Tibial artery (tissue), 4 donors: ENCODE data around the gene DHX58.

ENCODE experiments used
- DNase-seq, 2 donors: peaks; one replicate each; pipeline ENCODE4 v3.0.0-alpha.2; 2019
- H3K27ac ChIP-seq, 2 donors: fragments of 200-600 bp; sonication (generic) in 1 of 2; 1 replicate in 1 of 2; 2 replicates in 1 of 2; pipeline ENCODE4 v1.5.1; 2018 to 2019; ENCODE audit warnings: mild to moderate bottlenecking in 1 of 2
- H3K27me3 ChIP-seq, 2 donors: fragments of 200-600 bp; sonication (generic) in 1 of 2; one replicate each; pipeline versions ENCODE4 v1.5.1 to v1.6.0; 2016 to 2019
- H3K36me3 ChIP-seq, 3 donors: fragments of 200-600 bp; sonication (generic) in 2 of 3; one replicate each; pipeline ENCODE4 v1.5.1; 2016 to 2019; ENCODE audit warnings: mild to moderate bottlenecking in 2 of 3
- H3K4me1 ChIP-seq, 4 donors: fragments of 200-600 bp; sonication (generic) in 2 of 4; 1 replicate in 3 of 4; 2 replicates in 1 of 4; pipeline ENCODE4 v1.5.1; 2016 to 2019
- H3K4me3 ChIP-seq, 2 donors: fragments of 200-600 bp; sonication (generic) in 1 of 2; 1 replicate in 1 of 2; 2 replicates in 1 of 2; pipeline ENCODE4 v1.5.1; 2018 to 2019; ENCODE audit warnings: mild to moderate bottlenecking in 2 of 2
- H3K9me3 ChIP-seq, 3 donors: fragments of 200-600 bp; sonication (generic) in 1 of 3; one replicate each; pipeline ENCODE4 v1.5.1; 2016 to 2019
- CTCF ChIP-seq, 2 experiments: fragments of 200-600 bp in 1 of 2; fragments of 450-650 bp in 1 of 2; IDR thresholded peaks; one replicate each; pipeline ENCODE4 v1.5.1; 2017 to 2019; ENCODE audit warnings: antibody characterized with exemption in 2 of 2, mild to moderate bottlenecking in 1 of 2, moderate library complexity in 1 of 2
- intact Hi-C: fragments of 100-400 bp; cut with DNase I; formaldehyde crosslinking; loops from one replicate; pipeline ENCODE4 v1.15.0; 2023; ENCODE audit warnings: low total_unique reads

DHX58 gene

GRCh38 chr17:42062681-42063080 lies 49.8 kb downstream of the DHX58 start:
- no peaks in the 10 kb centered on the region for H3K36me3 ChIP-seq
- peaks cover 0 to 31% of the 10 kb centered on the region in 2 donors for H3K27me3 ChIP-seq
- no peaks in the 10 kb centered on the region for H3K9me3 ChIP-seq
- DNase-seq = no peak
- no peaks in the 10 kb centered on the region for H3K4me1 ChIP-seq
- no peak for TF ChIP-seq CTCF (IDR thresholded peaks at IDR 0.05)
- intact Hi-C loops = no loop called here
- no peak overlapping the region for H3K27ac ChIP-seq
- H3K4me3 ChIP-seq = no peak overlapping the region

- Histone ChIP-seq H3K27ac (no peak overlapping the region), H3K36me3 (no peaks in the 10 kb centered on the region), H3K27me3 (peaks cover 0 to 29% of the 10 kb centered on the region in 2 donors), H3K4me3 (no peak overlapping the region), H3K4me1 (no peaks in the 10 kb centered on the region), H3K9me3 (no peaks in the 10 kb centered on the region)
- intact Hi-C loops = no loop called here
- DNase-seq = no peak
- no peak for TF ChIP-seq CTCF (IDR thresholded peaks at IDR 0.05)
Observed at GRCh38 chr17:42061646-42062487, 50.6 kb downstream of the DHX58 start.

- Histone ChIP-seq H3K4me3 (no peak overlapping the region), H3K4me1 (no peaks in the 10 kb centered on the region), H3K27ac (no peak overlapping the region), H3K9me3 (no peaks in the 10 kb centered on the region), H3K27me3 (peaks cover 0 to 38% of the 10 kb centered on the region in 2 donors), H3K36me3 (no peaks in the 10 kb centered on the region)
- TF ChIP-seq CTCF (IDR thresholded peaks at IDR 0.05) = no peak
- intact Hi-C loops = no loop called here
- DNase-seq = no peak
Observed at GRCh38 chr17:42060231-42060630, 52.3 kb downstream of the DHX58 start.

GRCh38 chr17:42059815-42060214 lies 52.7 kb downstream of the DHX58 start:
- Histone ChIP-seq H3K27me3 (peaks cover 0 to 42% of the 10 kb centered on the region in 2 donors), H3K36me3 (no peaks in the 10 kb centered on the region), H3K4me1 (no peaks in the 10 kb centered on the region), H3K9me3 (no peaks in the 10 kb centered on the region), H3K4me3 (no peak overlapping the region), H3K27ac (no peak overlapping the region)
- intact Hi-C loops = no loop called here
- no peak for DNase-seq
- no peak for TF ChIP-seq CTCF (IDR thresholded peaks at IDR 0.05)

- Histone ChIP-seq H3K9me3 (no peaks in the 10 kb centered on the region), H3K4me1 (no peaks in the 10 kb centered on the region), H3K27ac (no peak overlapping the region), H3K36me3 (no peaks in the 10 kb centered on the region), H3K27me3 (peaks cover 0 to 54% of the 10 kb centered on the region in 2 donors), H3K4me3 (no peak overlapping the region)
- no peak for TF ChIP-seq CTCF (IDR thresholded peaks at IDR 0.05)
- intact Hi-C loops = no loop called here
- no peak for DNase-seq
Observed at GRCh38 chr17:42058063-42058462, 54.5 kb downstream of the DHX58 start.
